ENCODE results near the gene BMF.

DNA sequence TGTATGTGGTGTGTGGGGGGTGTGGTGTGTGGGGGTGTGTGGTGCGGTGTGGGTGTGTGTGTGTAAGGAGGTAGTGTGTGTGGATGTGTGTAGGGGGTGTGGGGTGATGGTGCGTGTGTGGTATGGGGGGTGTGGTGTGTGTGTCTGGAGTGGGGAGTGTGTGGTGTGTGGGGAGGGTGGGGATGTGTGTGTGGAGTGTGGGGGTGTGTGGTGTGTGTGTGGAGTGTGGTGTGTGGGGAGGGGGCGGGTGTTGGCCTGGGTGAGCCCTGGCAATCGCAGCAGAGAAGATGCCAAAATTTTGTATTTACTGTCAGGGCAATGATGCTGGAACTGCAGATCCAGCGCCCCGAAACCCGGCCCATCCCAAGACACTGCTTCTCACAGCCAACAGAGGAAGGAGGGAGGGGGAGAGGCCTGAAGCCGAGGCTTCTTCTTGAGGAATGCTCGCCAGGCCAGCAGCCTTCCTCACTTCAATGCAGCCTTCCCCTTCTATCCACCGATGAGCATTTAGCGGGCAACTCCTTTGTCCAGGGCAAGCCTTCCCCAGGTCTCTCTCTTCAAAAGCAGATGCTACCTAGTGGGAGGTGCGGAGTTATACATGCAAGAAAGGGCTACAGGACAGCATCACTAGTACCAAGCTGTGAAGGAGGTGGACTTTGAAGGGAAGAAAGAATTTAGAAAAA, 57.8 kb downstream of the BMF start:
- TF ChIP-seq, protein P1, sequence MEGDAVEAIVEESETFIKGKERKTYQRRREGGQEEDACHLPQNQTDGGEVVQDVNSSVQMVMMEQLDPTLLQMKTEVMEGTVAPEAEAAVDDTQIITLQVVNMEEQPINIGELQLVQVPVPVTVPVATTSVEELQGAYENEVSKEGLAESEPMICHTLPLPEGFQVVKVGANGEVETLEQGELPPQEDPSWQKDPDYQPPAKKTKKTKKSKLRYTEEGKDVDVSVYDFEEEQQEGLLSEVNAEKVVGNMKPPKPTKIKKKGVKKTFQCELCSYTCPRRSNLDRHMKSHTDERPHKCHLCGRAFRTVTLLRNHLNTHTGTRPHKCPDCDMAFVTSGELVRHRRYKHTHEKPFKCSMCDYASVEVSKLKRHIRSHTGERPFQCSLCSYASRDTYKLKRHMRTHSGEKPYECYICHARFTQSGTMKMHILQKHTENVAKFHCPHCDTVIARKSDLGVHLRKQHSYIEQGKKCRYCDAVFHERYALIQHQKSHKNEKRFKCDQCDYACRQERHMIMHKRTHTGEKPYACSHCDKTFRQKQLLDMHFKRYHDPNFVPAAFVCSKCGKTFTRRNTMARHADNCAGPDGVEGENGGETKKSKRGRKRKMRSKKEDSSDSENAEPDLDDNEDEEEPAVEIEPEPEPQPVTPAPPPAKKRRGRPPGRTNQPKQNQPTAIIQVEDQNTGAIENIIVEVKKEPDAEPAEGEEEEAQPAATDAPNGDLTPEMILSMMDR (IDR thresholded peaks at IDR 0.05; ENCODE audit: low read depth, low read length), result no peak
- no peak for TF ChIP-seq EZH2phosphoT487 (IDR thresholded peaks at IDR 0.05; ENCODE audit: low read depth)
